Prostate gland (tissue), 2 donors: ENCODE measurements around the gene ADIPOR2.

Source experiments
- POLR2A ChIP-seq: fragments of 450-650 bp; IDR thresholded peaks from one replicate; pipeline ENCODE4 v1.6.1; 2016; ENCODE audit warnings: antibody characterized with exemption, mild to moderate bottlenecking
- POLR2AphosphoS5 ChIP-seq: sonication (generic); formaldehyde crosslinking; IDR thresholded peaks from one replicate; pipeline ENCODE4 v1.6.1; 2017; ENCODE audit warnings: antibody characterized with exemption
- TF ChIP-seq, protein P1 (sequence below), 4 experiments: fragments of 200-600 bp in 2 of 4; fragments of 450-650 bp in 2 of 4; sonication (generic) in 2 of 4; IDR thresholded peaks; 1 replicate in 3 of 4; 2 replicates in 1 of 4; pipeline ENCODE4 v1.5.1; 2016 to 2019; ENCODE audit warnings: antibody characterized with exemption in 4 of 4, mild to moderate bottlenecking in 2 of 4, moderate library complexity in 2 of 4

GRCh38 chr12:1702713-1703112, 11.8 kb downstream of the ADIPOR2 start:
- no peak for TF ChIP-seq POLR2A
- TF ChIP-seq, protein P1, sequence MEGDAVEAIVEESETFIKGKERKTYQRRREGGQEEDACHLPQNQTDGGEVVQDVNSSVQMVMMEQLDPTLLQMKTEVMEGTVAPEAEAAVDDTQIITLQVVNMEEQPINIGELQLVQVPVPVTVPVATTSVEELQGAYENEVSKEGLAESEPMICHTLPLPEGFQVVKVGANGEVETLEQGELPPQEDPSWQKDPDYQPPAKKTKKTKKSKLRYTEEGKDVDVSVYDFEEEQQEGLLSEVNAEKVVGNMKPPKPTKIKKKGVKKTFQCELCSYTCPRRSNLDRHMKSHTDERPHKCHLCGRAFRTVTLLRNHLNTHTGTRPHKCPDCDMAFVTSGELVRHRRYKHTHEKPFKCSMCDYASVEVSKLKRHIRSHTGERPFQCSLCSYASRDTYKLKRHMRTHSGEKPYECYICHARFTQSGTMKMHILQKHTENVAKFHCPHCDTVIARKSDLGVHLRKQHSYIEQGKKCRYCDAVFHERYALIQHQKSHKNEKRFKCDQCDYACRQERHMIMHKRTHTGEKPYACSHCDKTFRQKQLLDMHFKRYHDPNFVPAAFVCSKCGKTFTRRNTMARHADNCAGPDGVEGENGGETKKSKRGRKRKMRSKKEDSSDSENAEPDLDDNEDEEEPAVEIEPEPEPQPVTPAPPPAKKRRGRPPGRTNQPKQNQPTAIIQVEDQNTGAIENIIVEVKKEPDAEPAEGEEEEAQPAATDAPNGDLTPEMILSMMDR (IDR thresholded peaks at IDR 0.05), result no peak
- TF ChIP-seq POLR2AphosphoS5, result no peak
